IMR-90 (cell line): ENCODE data around the gene ITGA5. TPM values are rescaled to one million over a fixed set of nuclear protein-coding genes. Genes with fewer than 3 reads are reported as not detected.

ENCODE experiments used
- ATAC-seq: fragments of 200-7000 bp; cut with Tn5 transposase; 2 replicates; pipeline ENCODE4 v1.9.1; 2020; ENCODE audit warnings: low read depth, mild to moderate bottlenecking, moderate library complexity
- BruUV-seq: library from RNA; stranded (reverse); fragments of 400-500 nt; replicated peaks from 2 replicates; lab custom pipeline; 2021; lab: Mats Ljungman, UMichigan
- CTCF ChIA-PET: fragments of 300-600 bp; formaldehyde crosslinking; extraction: SDS; loops from one replicate; lab custom pipeline; 2021; ENCODE audit warnings: antibody characterized with exemption; lab: Yijun Ruan, JAX
- POLR2A ChIA-PET: fragments of 300-600 bp; sonication (Branson Sonifier 250); formaldehyde crosslinking; loops from one replicate; lab custom pipeline; 2022; ENCODE audit warnings: antibody characterized with exemption; ENCODE audit not compliant: unreplicated experiment; lab: Charles Lee
- DNase-seq: peaks from one replicate; pipeline ENCODE4 v3.0.0; 2013
- H2AFZ ChIP-seq: replicated peaks from 2 replicates; pipeline ENCODE3; 2013; ENCODE audit warnings: low read length, mild to moderate bottlenecking; ENCODE audit not compliant: poor library complexity
- H2AK5ac ChIP-seq: 2 replicates; pipeline ENCODE4 v1.6.1; 2013; ENCODE audit warnings: low read depth, low read length, inconsistent platforms
- H2AK9ac ChIP-seq: replicated peaks from 2 replicates; pipeline ENCODE3; 2013; ENCODE audit warnings: mild to moderate bottlenecking, low read depth, low read length, moderate library complexity; ENCODE audit not compliant: poor library complexity
- H2BK120ac ChIP-seq: 2 replicates; pipeline ENCODE4 v1.6.1; 2013; ENCODE audit warnings: low read depth, low read length, inconsistent platforms
- H2BK15ac ChIP-seq: 3 replicates; pipeline ENCODE4 v1.6.1; 2013; ENCODE audit warnings: low read depth, low read length, inconsistent platforms
- H2BK20ac ChIP-seq: 2 replicates; pipeline ENCODE4 v1.6.1; 2013; ENCODE audit warnings: low read depth, mild to moderate bottlenecking, inconsistent platforms, low read length, moderate library complexity
- H2BK5ac ChIP-seq: 2 replicates; pipeline ENCODE4 v1.6.1; 2013; ENCODE audit warnings: mild to moderate bottlenecking, low read depth, low read length, inconsistent platforms; ENCODE audit not compliant: poor library complexity, severe bottlenecking
- H3K14ac ChIP-seq: replicated peaks from 2 replicates; pipeline ENCODE4 v1.6.1; 2013; ENCODE audit warnings: low read depth, low read length, inconsistent platforms
- H3K18ac ChIP-seq: 2 replicates; pipeline ENCODE4 v1.6.1; 2013; ENCODE audit warnings: low read depth, low read length, control low read depth
- H3K23ac ChIP-seq: 2 replicates; pipeline ENCODE4 v1.6.1; 2013; ENCODE audit warnings: low read depth, low read length, inconsistent platforms
- H3K27ac ChIP-seq: 2 replicates; pipeline ENCODE4 v1.5.1; 2013; ENCODE audit warnings: mild to moderate bottlenecking, control low read depth, low read length; ENCODE audit not compliant: insufficient read depth
- H3K27me3 ChIP-seq: 2 replicates; pipeline ENCODE4 v1.6.1; 2013; ENCODE audit warnings: low read length; ENCODE audit not compliant: control insufficient read depth, insufficient read depth
- H3K36me3 ChIP-seq: 2 replicates; pipeline ENCODE4 v1.6.1; 2013; ENCODE audit warnings: low read length, mixed read lengths; ENCODE audit not compliant: control insufficient read depth, insufficient read depth
- H3K4ac ChIP-seq: 2 replicates; pipeline ENCODE4 v1.6.1; 2013; ENCODE audit warnings: low read depth, low read length, inconsistent platforms
- H3K4me1 ChIP-seq: 2 replicates; pipeline ENCODE4 v1.6.1; 2013; ENCODE audit warnings: low read length, mixed read lengths; ENCODE audit not compliant: control insufficient read depth, insufficient read depth
- H3K4me2 ChIP-seq: 2 replicates; pipeline ENCODE4 v1.6.1; 2013; ENCODE audit warnings: low read depth, mild to moderate bottlenecking, control low read depth, low read length, moderate library complexity
- H3K4me3 ChIP-seq: 2 replicates; pipeline ENCODE4 v1.5.1; 2013; ENCODE audit warnings: low read depth, mild to moderate bottlenecking, control low read depth, low read length, moderate library complexity; ENCODE audit not compliant: insufficient read depth
- H3K56ac ChIP-seq: 2 replicates; pipeline ENCODE4 v1.6.1; 2013; ENCODE audit warnings: low read length, inconsistent platforms; ENCODE audit not compliant: insufficient read depth; ENCODE audit errors: extremely low read depth
- H3K79me1 ChIP-seq, 2 experiments: 2 replicates each; pipeline ENCODE4 v1.6.1; 2013; ENCODE audit warnings: low read length in 2 of 2, inconsistent platforms in 1 of 2, low read depth in 1 of 2
- H3K9ac ChIP-seq: 2 replicates; pipeline ENCODE4 v1.6.1; 2013; ENCODE audit warnings: low read depth, low read length, control low read depth
- H3K9me1 ChIP-seq: 2 replicates; pipeline ENCODE4 v1.6.1; 2013; ENCODE audit warnings: low read length, inconsistent platforms; ENCODE audit not compliant: insufficient read depth
- H3K9me3 ChIP-seq: 2 replicates; pipeline ENCODE4 v1.6.1; 2013; ENCODE audit warnings: low read length; ENCODE audit not compliant: control insufficient read depth, insufficient read depth
- H4K20me1 ChIP-seq: 2 replicates; pipeline ENCODE4 v1.6.1; 2013; ENCODE audit warnings: low read length, inconsistent platforms; ENCODE audit not compliant: insufficient read depth
- H4K5ac ChIP-seq: 2 replicates; pipeline ENCODE4 v1.6.1; 2013; ENCODE audit warnings: mild to moderate bottlenecking, low read depth, low read length, control low read depth
- H4K8ac ChIP-seq, 2 experiments: 2 replicates each; pipeline ENCODE4 v1.6.1; 2013; ENCODE audit warnings: low read depth in 2 of 2, low read length in 2 of 2, control low read depth in 1 of 2, inconsistent platforms in 1 of 2
- H4K91ac ChIP-seq: 2 replicates; pipeline ENCODE4 v1.6.1; 2013; ENCODE audit warnings: low read depth, low read length, inconsistent platforms; ENCODE audit not compliant: insufficient read depth
- CHD1 ChIP-seq: IDR thresholded peaks from 2 replicates; pipeline ENCODE4 v1.6.1; 2012; ENCODE audit warnings: low read depth, low read length, improper control_type of control experiment
- FOS ChIP-seq: fragments of 150-350 bp; IDR thresholded peaks from 2 replicates; pipeline ENCODE4 v1.6.1; 2016; ENCODE audit warnings: low read depth, low read length
- MAFK ChIP-seq: IDR thresholded peaks from 2 replicates; pipeline ENCODE4 v1.6.1; 2012; ENCODE audit warnings: low read depth, low read length, improper control_type of control experiment
- MAZ ChIP-seq: IDR thresholded peaks from 2 replicates; pipeline ENCODE4 v1.6.1; 2012; ENCODE audit warnings: low read depth, mild to moderate bottlenecking, low read length, improper control_type of control experiment, moderate library complexity, borderline replicate concordance
- NFE2L2 ChIP-seq: fragments of 150-350 bp; IDR thresholded peaks from 2 replicates; pipeline ENCODE4 v1.6.1; 2016; ENCODE audit warnings: low read depth, mild to moderate bottlenecking, low read length
- POLR2A ChIP-seq: IDR thresholded peaks from 2 replicates; pipeline ENCODE4 v1.6.1; 2012; ENCODE audit warnings: mild to moderate bottlenecking, low read depth, low read length
- RAD21 ChIP-seq: IDR thresholded peaks from 2 replicates; pipeline ENCODE4 v1.6.1; 2012; ENCODE audit warnings: low read length, improper control_type of control experiment
- RCOR1 ChIP-seq: IDR thresholded peaks from 2 replicates; pipeline ENCODE4 v1.6.1; 2012; ENCODE audit warnings: mild to moderate bottlenecking, low read length, improper control_type of control experiment; ENCODE audit not compliant: insufficient replicate concordance
- SMC3 ChIP-seq: fragments of 150-350 bp; IDR thresholded peaks from 2 replicates; pipeline ENCODE4 v1.6.1; 2016; ENCODE audit warnings: low read depth, mild to moderate bottlenecking, antibody characterized with exemption, low read length, moderate library complexity
- WGBS, 2 experiments: methylation state at CpG; one replicate each; pipeline versions ENCODE4 v1.1.5 to v1.1.7; 2013; ENCODE audit warnings: missing lambda C conversion rate in 2 of 2; ENCODE audit not compliant: insufficient read length in 1 of 2; ENCODE audit errors: extremely low coverage in 2 of 2; 5-methylcytosine and 5-hydroxymethylcytosine counted together
- dilution Hi-C: fragments of 300-500 bp; cut with HindIII; formaldehyde crosslinking; loops from one replicate; pipeline ENCODE4 v1.14.3; 2018; ENCODE audit warnings: low sequenced_read_pairs; ENCODE audit not compliant: unreplicated experiment
- in situ Hi-C: fragments of 300-500 bp; cut with MboI; formaldehyde crosslinking; loops from 3 replicates; pipeline ENCODE4 v1.14.3; 2019; ENCODE audit warnings: low sequenced_read_pairs, inconsistent platforms, mixed read lengths
- intact Hi-C: fragments of 100-400 bp; cut with micrococcal nuclease; formaldehyde crosslinking; loops from 2 replicates; pipeline ENCODE4 v1.10.0; 2022
- polyA plus RNA-seq, 3 experiments: library from polyadenylated mRNA; depleted of rRNA; stranded (reverse); fragments of >200 nt; gene quantifications; 2 replicates each; pipeline ENCODE4 v1.2.3, GENCODE V29; 2012; ENCODE audit warnings: low replicate concordance in 1 of 3
- total RNA-seq: library from RNA; depleted of rRNA; stranded (reverse); fragments of >200 nt; gene quantifications from 2 replicates; pipeline ENCODE4 v1.2.3, GENCODE V29; 2012
- TF ChIP-seq, protein P1 (sequence below): fragments of 150-350 bp; IDR thresholded peaks from 2 replicates; pipeline ENCODE4 v1.6.1; 2016; ENCODE audit warnings: low read depth, mild to moderate bottlenecking, low read length, moderate library complexity, borderline replicate concordance
- TF ChIP-seq, protein P2 (sequence below): fragments of 150-350 bp; IDR thresholded peaks from 2 replicates; pipeline ENCODE4 v1.6.1; 2017; ENCODE audit warnings: mild to moderate bottlenecking, antibody characterized with exemption, low read length, low read depth
- TF ChIP-seq, protein P3 (sequence below): conservative IDR thresholded peaks from 2 replicates; pipeline ENCODE4 v1.5.1; 2012; ENCODE audit warnings: mild to moderate bottlenecking, low read depth, low read length, improper control_type of control experiment

The ITGA5 gene
- total and polyA plus RNA-seq, 2 of the 4 experiments (the other 2 are of a cell fraction): 159 to 259 TPM

DNA sequence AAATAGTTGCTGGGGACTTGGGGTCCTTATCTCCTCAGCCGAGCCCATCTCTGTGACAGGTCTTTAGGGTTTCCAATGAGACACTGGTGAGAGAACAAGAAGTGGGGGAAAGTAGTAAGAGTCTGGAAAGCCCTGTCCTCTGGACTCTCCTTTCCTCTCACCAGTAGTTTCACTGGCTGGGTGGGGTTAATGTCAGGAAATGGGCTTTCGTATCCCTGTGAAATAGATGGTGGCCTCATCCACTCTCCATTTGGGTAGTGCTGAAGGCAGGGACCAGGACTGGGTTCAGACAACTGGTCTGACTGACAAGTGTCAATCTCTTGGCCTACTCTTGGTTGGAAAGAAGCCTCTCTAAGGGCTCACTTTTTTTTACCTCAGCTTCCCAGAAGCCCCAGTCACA is 42.1 kb downstream of the ITGA5 start (continued):
- TF ChIP-seq, protein P1, sequence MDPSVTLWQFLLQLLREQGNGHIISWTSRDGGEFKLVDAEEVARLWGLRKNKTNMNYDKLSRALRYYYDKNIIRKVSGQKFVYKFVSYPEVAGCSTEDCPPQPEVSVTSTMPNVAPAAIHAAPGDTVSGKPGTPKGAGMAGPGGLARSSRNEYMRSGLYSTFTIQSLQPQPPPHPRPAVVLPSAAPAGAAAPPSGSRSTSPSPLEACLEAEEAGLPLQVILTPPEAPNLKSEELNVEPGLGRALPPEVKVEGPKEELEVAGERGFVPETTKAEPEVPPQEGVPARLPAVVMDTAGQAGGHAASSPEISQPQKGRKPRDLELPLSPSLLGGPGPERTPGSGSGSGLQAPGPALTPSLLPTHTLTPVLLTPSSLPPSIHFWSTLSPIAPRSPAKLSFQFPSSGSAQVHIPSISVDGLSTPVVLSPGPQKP: no peak

DNA sequence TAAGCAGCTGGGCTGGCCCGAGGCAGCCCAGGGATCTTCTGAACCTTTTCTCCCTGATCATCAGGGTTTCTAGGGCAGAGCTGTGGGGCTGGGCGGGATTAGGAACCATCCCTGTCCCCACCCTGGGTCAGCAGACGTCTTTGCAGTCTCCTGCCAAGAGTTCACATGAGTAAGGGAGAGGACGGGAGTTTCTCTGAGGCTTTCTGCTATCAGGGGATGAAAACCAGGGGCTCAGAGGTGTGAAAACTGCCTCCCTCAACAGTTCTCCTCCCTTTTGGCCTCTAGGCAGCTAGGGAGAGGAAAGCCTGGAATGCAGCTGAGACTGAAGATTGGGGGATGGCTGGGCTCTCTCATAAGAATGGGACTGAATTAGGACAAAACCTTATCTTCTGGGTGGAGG is 42.5 kb downstream of the ITGA5 start:
- no peaks in the 10 kb centered on the region for H3K27me3 ChIP-seq
- no peak overlapping the region for H2BK120ac ChIP-seq
- BruUV-seq: no TSS peak
- no peaks in the 10 kb centered on the region for H3K9me3 ChIP-seq
- no peak overlapping the region for H2BK15ac ChIP-seq
- intact Hi-C loops (no loop called here), in situ Hi-C loops (loop anchor here (10.0 kb wide), 1 partner anchor 382 kb away; no protein-coding TSS in a partner anchor), dilution Hi-C loops (no loop called here)
- H3K4me1 ChIP-seq: peaks cover 8% of the 10 kb centered on the region; the same call in 1 of the 2 replicates
- ATAC-seq (no peak), DNase-seq (no peak)
- ChIA-PET CTCF (no interaction called here), POLR2A (no interaction called here)
- H3K18ac ChIP-seq: no peak overlapping the region
- H4K5ac ChIP-seq: no peak overlapping the region
- WGBS, 2 experiments: no CpG with 5 or more reads among the region's 4 CpGs
- H2AK9ac ChIP-seq: no peak overlapping the region
- no peak overlapping the region for H2BK20ac ChIP-seq
- H3K14ac ChIP-seq: no peak overlapping the region
- H2AK5ac ChIP-seq: no peak overlapping the region; the same call in 1 of the 2 replicates
- peaks cover 4% of the 10 kb centered on the region; the same call in 1 of the 2 replicates for H4K20me1 ChIP-seq
- H3K36me3 ChIP-seq: peaks cover 1% of the 10 kb centered on the region; the same call in 1 of the 2 replicates
- H3K56ac ChIP-seq: no peak overlapping the region
- H3K4me2 ChIP-seq: no peak overlapping the region
- no peak overlapping the region for H4K8ac ChIP-seq
- no peak overlapping the region for H3K4ac ChIP-seq
- no peak overlapping the region for H3K4me3 ChIP-seq
- H4K91ac ChIP-seq: no peak overlapping the region
- H3K23ac ChIP-seq: no peak overlapping the region
- no peak overlapping the region for H3K9ac ChIP-seq
- no peak overlapping the region for H2BK5ac ChIP-seq
- no peak overlapping the region for H3K27ac ChIP-seq
- no peak overlapping the region for H2AFZ ChIP-seq
- no peaks in the 10 kb centered on the region; the same call in 1 of the 2 replicates for H3K9me1 ChIP-seq
- peaks cover 0 to 6% of the 10 kb centered on the region in 2 experiments; a peak in 1 of 4 replicates for H3K79me1 ChIP-seq
- TF ChIP-seq, protein P2, sequence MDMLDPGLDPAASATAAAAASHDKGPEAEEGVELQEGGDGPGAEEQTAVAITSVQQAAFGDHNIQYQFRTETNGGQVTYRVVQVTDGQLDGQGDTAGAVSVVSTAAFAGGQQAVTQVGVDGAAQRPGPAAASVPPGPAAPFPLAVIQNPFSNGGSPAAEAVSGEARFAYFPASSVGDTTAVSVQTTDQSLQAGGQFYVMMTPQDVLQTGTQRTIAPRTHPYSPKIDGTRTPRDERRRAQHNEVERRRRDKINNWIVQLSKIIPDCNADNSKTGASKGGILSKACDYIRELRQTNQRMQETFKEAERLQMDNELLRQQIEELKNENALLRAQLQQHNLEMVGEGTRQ: no peak
- no peak for TF ChIP-seq RAD21
- TF ChIP-seq CHD1: no peak
- no peak for TF ChIP-seq MAFK
- TF ChIP-seq MAZ: no peak
- no peak for TF ChIP-seq POLR2A
- TF ChIP-seq SMC3: no peak
- TF ChIP-seq, protein P1: no peak
- no peak for TF ChIP-seq FOS
- TF ChIP-seq, protein P3, sequence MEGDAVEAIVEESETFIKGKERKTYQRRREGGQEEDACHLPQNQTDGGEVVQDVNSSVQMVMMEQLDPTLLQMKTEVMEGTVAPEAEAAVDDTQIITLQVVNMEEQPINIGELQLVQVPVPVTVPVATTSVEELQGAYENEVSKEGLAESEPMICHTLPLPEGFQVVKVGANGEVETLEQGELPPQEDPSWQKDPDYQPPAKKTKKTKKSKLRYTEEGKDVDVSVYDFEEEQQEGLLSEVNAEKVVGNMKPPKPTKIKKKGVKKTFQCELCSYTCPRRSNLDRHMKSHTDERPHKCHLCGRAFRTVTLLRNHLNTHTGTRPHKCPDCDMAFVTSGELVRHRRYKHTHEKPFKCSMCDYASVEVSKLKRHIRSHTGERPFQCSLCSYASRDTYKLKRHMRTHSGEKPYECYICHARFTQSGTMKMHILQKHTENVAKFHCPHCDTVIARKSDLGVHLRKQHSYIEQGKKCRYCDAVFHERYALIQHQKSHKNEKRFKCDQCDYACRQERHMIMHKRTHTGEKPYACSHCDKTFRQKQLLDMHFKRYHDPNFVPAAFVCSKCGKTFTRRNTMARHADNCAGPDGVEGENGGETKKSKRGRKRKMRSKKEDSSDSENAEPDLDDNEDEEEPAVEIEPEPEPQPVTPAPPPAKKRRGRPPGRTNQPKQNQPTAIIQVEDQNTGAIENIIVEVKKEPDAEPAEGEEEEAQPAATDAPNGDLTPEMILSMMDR: no peak
- TF ChIP-seq NFE2L2: no peak
- TF ChIP-seq RCOR1: no peak
